Measurements from ENCODE around the gene BRWD1.
"Not testable (repeated sequence)": the region's sequence is repeated elsewhere in the genome, so short reads cannot be mapped to it uniquely, and the experiment has no call there.

BRWD1 gene

DNA sequence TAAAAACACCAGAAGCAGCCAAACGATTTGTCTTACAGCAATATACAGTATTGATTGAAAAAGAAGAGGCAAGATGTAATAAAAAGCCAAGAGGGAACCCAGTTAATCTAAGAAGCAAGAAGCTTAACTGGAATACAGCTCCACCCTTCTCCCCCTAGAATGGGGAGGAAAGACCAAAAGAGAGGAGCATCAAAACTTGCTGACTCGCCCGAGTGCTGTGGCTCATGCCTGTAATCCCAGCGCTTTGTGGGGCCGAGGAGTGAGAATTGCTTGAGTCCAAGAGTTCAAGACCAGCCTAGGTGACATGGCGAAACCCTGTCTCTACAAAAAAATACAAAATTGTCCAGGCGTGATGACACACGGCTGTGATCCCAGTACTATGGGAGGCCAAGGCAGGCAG is 32.2 kb downstream of the BRWD1 start:
- no peak for DNase-seq

GRCh38 chr21:39269620-39270019 is 43.8 kb downstream of the BRWD1 start:
- DNase-seq, result no peak

DNA sequence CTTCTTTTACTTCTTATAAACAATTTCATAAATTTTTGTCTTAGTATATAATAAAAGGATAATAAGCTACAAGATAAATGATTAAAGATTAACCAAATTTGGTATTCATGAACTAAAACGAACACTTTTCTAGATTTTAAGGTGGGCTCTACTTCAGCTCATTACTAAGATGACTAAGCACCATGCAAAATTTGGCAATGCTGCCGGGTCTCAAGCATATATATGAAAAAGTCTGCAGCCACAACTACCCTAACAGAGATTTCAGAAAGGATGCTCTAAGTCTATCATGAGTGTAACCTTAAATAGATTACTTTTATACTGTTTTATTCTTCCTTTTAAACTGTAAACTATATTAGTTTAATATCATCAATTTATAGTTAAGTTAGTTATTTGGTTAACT is 47.8 kb downstream of the BRWD1 start:
- DNase-seq, result no peak

DNA sequence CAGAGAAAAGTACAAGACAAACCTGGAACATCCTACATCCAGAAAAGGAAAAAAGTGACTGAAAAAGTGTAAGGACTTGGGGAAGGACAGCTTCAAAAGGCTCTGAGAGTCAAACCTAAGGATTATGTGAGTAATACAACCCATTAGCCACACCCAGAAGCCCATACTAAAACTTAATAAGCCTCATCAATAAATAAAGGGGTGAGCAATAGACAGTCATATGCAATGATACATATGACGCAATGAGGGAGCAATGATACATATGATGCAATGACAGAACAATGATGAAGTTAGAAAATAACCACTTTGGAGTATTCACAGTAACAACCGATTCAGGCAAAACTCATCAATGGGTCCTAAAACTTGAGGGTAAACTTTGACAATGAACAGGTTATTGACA is 50.1 kb downstream of the BRWD1 start:
- DNase-seq, result no peak

DNA sequence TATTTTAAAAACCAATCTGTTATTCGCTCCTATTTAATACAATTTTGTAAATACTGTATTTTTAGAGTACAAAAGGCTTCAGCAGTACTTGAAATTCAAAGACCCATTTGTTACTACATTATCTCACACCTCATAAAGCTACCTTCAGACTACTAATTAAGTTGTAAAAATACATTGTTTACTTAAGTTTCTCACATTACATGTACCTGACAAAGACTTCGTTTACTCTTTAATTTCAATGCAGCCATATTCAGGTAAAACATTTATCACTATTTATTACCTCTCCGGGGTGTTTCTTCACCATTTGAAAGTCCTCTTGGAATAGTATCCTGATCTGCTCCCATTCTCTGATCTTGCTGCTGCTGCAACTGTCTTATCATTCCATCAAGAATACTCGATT is 55.2 kb downstream of the BRWD1 start:
- DNase-seq, result no peak

- no peak for DNase-seq
Measured at GRCh38 chr21:39251326-39251725, 62.1 kb downstream of the BRWD1 start.

- DNase-seq, result no peak
Measured at GRCh38 chr21:39238275-39238674, 75.2 kb downstream of the BRWD1 start.

- no peak for DNase-seq
Measured at GRCh38 chr21:39232861-39233291, 80.6 kb downstream of the BRWD1 start.

GRCh38 chr21:39224930-39225329 is 88.5 kb downstream of the BRWD1 start:
- no peak for DNase-seq

DNA sequence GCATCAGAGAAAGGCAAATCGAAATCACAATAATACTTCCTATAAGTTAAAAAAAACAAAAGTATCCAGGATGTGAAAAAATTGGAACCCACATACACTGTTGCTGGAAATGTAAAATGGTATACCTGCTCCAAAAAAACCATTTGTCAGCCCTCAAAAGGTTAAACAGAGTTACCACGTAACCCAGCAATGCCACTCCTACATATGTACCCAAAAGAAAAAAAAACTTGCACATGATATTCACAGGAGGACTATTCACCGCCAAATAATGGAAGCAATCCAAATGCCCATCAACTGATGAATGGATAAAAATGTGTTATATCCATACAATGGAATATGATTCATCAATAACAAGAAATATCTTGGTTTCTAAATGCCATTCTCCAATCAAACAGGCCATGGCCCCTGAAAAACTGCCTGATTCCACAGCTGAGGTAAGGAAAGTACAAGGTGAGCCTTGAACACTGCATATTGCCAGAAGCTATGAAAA is 91.4 kb downstream of the BRWD1 start:
- DNase-seq, result no peak

GRCh38 chr21:39221282-39221996 is 92.0 kb downstream of the BRWD1 start:
- no peak for DNase-seq

DNA sequence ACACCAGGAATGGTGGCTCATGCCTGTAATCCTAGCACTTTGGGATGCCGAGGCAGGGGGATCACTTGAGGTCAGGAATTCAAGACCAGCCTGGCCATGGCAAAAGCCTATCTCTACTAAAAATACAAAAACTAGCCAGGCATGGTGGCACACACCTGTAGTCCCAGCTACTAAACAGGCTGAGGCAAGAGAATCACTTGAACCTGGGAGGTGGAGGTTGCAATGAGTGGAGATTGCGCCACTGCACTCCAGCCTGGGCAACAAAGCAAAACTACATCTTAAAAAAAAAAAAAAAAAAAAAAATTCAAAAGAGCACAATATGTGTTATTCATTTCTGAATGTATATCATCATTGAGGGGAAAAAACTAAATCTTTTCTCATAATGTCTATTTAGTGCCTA is 92.6 kb downstream of the BRWD1 start:
- DNase-seq, result not testable (repeated sequence)

DNA sequence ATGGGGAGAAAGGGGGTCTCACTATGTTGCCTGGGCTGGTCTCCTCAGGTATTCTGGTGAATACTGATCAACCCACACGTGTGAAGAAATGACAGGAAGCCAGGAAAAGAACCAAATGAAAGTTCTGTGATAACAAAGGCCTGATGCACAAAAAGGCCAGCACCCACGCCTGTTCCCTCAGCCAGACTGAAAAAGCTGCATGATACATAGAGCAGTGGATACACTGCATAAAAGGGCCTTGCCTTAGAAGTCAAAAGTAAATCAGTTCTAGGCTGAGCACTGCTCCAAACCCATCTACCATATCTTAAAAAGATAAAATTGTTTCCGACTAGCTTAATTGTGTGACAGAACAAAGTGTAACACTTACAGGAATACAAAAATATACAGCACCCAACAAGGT is 93.3 kb downstream of the BRWD1 start:
- no peak for DNase-seq

DNA sequence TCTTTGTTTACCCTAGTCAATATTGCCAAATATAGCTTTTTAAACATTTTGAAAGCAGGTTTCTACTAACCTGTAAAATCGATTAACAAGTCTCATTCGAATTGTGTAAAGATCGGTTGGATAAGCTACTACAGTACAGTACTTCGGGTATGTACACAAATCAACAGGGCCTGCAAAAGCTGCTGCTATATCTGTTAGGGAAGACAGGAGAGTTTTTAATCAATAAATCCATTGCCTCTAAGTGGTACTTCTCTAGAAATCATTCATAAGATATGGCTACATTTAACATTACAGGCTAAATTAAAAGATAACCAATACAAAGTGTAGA is 95.4 kb downstream of the BRWD1 start:
- no peak for DNase-seq

DNA sequence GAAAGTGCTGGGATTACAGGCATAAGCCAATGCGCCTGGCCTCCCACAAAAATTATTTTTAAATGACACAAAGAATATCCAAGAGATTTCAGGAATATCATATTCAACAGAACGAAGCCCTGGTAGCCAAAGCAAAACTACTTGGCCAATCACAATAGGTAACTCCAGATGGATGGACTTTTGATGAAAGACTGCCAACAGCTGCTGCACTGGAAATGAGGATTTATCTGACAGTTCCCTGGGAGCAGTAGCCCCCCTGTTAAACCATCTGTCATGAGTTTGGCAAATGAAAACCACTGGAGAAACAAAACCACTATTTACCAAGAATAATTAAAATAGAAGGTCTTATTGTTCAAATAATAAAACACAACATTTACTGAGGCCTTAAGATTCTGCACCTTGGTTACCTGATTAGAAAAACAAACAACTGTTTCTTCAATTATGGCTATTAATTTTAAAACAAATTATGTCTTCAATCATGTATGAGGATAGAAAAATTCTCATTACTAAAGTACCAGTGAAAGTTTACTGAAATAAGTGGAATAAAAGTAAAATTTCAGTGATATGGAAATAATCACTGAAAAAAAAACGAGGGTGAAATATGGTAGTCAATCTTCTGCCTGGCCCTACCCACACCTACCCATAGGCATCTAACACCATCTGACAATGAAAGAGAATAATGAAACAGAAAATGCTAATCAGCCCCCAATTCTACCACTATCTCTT is 95.9 kb downstream of the BRWD1 start:
- no peak for DNase-seq

DNA sequence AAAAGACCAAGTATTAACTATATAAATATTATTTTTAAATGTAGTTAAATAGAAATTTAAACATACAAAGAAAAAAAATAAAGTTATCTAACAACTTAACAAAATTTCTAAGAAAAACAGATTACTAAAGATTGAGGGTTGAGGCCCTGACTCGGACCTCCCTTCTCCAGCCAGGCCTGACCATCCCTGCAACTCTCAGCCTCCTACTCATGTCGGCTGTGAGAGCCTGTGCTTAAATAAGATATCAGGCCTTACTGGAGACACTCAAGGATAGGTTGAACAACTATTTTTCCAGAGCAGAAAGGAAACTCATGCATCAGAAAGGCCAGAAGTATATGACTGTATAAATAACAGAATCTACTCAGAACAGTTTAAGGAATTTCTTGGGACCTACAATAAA is 97.1 kb downstream of the BRWD1 start:
- DNase-seq, result no peak

DNA sequence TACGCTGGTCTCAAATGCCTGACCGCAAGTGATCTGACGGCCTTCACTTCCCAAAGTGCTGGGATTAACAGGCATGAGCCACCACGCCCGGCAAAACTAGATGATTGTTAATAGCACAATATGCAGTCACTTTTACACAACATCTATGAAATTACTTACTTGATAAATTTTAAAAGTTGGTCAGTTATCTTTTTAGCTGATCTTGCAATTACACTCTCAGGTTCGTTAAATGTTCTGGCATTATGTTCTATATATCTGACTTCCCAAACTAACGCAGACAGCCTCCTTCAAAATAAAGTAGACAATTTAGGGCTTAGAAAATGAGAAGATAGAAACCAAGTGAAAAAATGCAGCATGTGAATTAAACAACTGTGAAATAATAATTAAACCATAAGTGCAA is 98.4 kb downstream of the BRWD1 start:
- no peak for DNase-seq

DNA sequence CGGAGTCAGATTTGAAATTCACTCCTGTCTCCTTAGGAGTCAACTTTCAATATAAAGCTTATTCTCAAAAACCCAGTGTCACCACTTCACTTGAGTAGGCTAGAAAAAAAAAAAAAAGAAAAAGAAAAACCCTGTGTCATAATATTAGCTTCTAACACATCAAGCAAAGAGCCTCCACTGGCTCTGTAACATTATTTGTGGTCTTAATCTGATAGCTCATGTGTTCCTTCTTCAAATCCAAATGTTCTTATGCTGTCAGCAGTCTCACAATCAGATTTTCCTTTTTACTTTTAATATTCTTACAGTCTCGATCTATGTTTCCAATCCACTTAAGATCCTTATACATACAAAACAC is 104.1 kb downstream of the BRWD1 start:
- DNase-seq, result no peak

DNA sequence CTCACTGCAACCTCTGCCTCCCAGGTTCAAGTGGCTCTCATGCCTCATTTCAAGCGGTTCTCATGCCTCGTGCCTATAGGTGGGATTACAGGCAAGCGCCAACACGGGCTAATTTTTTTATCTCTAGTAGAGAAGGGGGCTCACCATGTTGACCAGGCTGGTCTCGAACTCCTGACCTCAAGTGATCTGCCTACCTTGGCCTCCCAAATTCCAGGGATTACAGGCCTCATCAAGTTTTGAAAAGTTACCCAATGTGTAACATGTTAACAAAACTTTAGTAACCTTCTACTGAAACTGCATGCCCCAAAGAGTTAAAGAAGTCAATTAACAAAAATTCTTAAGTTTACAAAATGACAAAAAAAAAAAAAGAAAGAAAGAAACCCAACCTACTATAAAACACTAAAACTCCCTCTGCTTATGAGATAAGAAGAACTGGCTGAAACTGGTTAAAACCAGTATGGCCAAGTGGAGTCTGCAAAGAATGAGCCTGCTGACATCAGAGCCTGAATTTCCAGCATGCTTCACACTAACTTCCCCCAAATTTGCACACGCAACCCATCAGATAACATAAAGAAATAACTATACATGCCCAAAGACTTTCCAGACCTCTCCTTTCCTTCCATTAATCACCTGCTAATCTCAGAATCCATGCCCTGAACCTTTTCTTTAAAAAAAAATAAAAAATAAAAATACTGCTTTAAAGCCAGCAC is 104.7 kb downstream of the BRWD1 start:
- no peak for DNase-seq

DNA sequence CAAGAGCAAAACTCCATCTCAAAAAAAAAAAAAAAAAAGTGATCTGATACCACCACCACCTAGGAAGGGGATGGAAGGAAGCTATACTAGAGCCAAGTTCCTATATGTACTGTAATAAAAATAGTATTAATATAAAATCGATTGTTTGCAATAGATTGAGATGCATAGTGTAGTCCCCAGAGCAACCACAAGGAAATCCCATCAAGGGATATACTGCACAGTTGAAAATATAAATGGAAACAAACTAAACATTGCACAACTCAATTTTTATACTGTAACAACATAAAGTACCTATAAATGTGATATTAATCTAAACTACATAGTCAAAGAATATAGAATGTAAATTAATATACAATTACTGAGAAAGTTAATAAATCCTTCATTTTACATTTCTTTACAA is 109.3 kb downstream of the BRWD1 start:
- no peak for DNase-seq

- no peak for DNase-seq
Measured at GRCh38 chr21:39198800-39199199, 114.6 kb downstream of the BRWD1 start.

- no peak for DNase-seq
Measured at GRCh38 chr21:39197448-39198233, 115.8 kb downstream of the BRWD1 start.

GRCh38 chr21:39196838-39197237 is 116.6 kb downstream of the BRWD1 start:
- no peak for DNase-seq
